ENCODE results near the gene ROCK2.

GRCh38 chr2:11379558-11379957 is 35.1 kb upstream of the ROCK2 start:
- TF ChIP-seq CTCF (IDR thresholded peaks at IDR 0.05; ENCODE audit: low read depth, low read length, missing input control) (no peak), RXRA (IDR thresholded peaks at IDR 0.05) (no peak), RAD21 (IDR thresholded peaks at IDR 0.05) (peak in 1 of 2 donors; percentile 50), EGR1 (IDR thresholded peaks at IDR 0.05; ENCODE audit: low read depth in 2 of 2) (peak in 1 of 2 donors; percentile 24), ATF3 (IDR thresholded peaks at IDR 0.05) (no peak), TAF1 (conservative IDR thresholded peaks at IDR 0.05) (no peak), HNF4A (conservative IDR thresholded peaks at IDR 0.05) (peak; percentile 31 to 44), GABPA (IDR thresholded peaks at IDR 0.05 in 1 of 2, conservative IDR thresholded peaks at IDR 0.05 in 1 of 2) (no peak), REST (IDR thresholded peaks at IDR 0.05) (no peak), JUND (IDR thresholded peaks at IDR 0.05) (no peak)
